ENCODE measurements around the gene CLINT1. TPM values are rescaled to one million over a fixed set of nuclear protein-coding genes. Genes with fewer than 3 reads are reported as not detected.

Gene CLINT1
- polyA plus RNA-seq, 2 of the 4 experiments (the other 2 are of a cell fraction): 89.7 to 185 TPM

- Histone ChIP-seq H3K4me1 (peaks cover 18% of the 10 kb centered on the region), H3K4me2 (no peak overlapping the region), H3K27ac (no peak overlapping the region), H3K9me3 (no peaks in the 10 kb centered on the region), H3K4me3 (no peak overlapping the region)
- 2% methylated on average over 1 of the region's 1 CpG for WGBS (ENCODE audit: missing lambda C conversion rate)
- POLR2A ChIA-PET: no interaction called here
- TF ChIP-seq SMC3 (IDR thresholded peaks at IDR 0.05) (peak; percentile 57), RARB (CRISPR knock-in tag; IDR thresholded peaks at IDR 0.05) (no peak), RAD21 (conservative IDR thresholded peaks at IDR 0.05 in 1 of 2, IDR thresholded peaks at IDR 0.05 in 1 of 2) (peak; percentile 63 to 82), CTCF (IDR thresholded peaks at IDR 0.05) (peak; percentile 71), JUNB (IDR thresholded peaks at IDR 0.05) (no peak)
- FAIRE-seq (no peak), ATAC-seq (no peak), DNase-seq (ENCODE audit: low read depth in 1 of 2, low spot score in 1 of 2) (peak in 1 of 2 experiments; percentile 18)
- CTCF ChIA-PET: interaction anchor here (0.9 to 2.8 kb wide), 15 partner anchors 9 to 1290 kb away, joined by 3 to 27 read pairs (median 4); no protein-coding TSS in a partner anchor
These were observed 42.1 kb downstream of the CLINT1 start for GRCh38 chr5:157816682-157817386.

GRCh38 chr5:157812086-157812485, 46.9 kb downstream of the CLINT1 start:
- no peak overlapping the region for H3K4me2 ChIP-seq
- H3K27ac ChIP-seq: no peak overlapping the region
- DNase-seq (ENCODE audit: low read depth in 1 of 2, low spot score in 1 of 2) (no peak), FAIRE-seq (no peak), ATAC-seq (no peak)
- H3K4me3 ChIP-seq: no peak overlapping the region
- no peaks in the 10 kb centered on the region for H3K9me3 ChIP-seq
- POLR2A ChIA-PET: interaction anchor here (0.6 kb wide), 1 partner anchor 47 kb away, joined by 3 read pairs; the partner anchor contains the start of gene CLINT1
- H3K4me1 ChIP-seq: no peaks in the 10 kb centered on the region
- TF ChIP-seq PHF8 (IDR thresholded peaks at IDR 0.05; ENCODE audit: borderline replicate concordance, low read depth) (no peak), RFX5 (IDR thresholded peaks at IDR 0.05) (no peak), NPAS2 (CRISPR knock-in tag; IDR thresholded peaks at IDR 0.05; ENCODE audit: borderline replicate concordance) (no peak), POLR2A (IDR thresholded peaks at IDR 0.05; ENCODE audit: low read length) (no peak), CTCF (IDR thresholded peaks at IDR 0.05) (no peak), JUN (IDR thresholded peaks at IDR 0.05) (no peak), RNF2 (IDR thresholded peaks at IDR 0.05; ENCODE audit: borderline replicate concordance, low read depth) (no peak), BCL3 (IDR thresholded peaks at IDR 0.05) (no peak), FOXS1 (CRISPR knock-in tag; IDR thresholded peaks at IDR 0.05) (no peak), POLR2AphosphoS2 (conservative IDR thresholded peaks at IDR 0.05; ENCODE audit: low read length) (no peak), EHMT2 (IDR thresholded peaks at IDR 0.05; ENCODE audit: low read depth) (no peak), HOXA7 (CRISPR knock-in tag; IDR thresholded peaks at IDR 0.05) (no peak), ZFP36 (IDR thresholded peaks at IDR 0.05; ENCODE audit: borderline replicate concordance, partially characterized antibody) (no peak), TFCP2L1 (CRISPR knock-in tag; IDR thresholded peaks at IDR 0.05) (no peak), ZSCAN20 (CRISPR knock-in tag; IDR thresholded peaks at IDR 0.05) (no peak), FOSB (CRISPR knock-in tag; IDR thresholded peaks at IDR 0.05) (no peak), CBX8 (IDR thresholded peaks at IDR 0.05) (no peak), FOSL2 (IDR thresholded peaks at IDR 0.05) (no peak), FOSL2 (CRISPR knock-in tag; IDR thresholded peaks at IDR 0.05) (no peak)
- TF ChIP-seq, protein P1, sequence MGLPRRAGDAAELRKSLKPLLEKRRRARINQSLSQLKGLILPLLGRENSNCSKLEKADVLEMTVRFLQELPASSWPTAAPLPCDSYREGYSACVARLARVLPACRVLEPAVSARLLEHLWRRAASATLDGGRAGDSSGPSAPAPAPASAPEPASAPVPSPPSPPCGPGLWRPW (IDR thresholded peaks at IDR 0.05): no peak
- CTCF ChIA-PET: interaction anchor here (0.6 to 3.6 kb wide), 6 partner anchors 8 to 263 kb away, joined by 3 to 25 read pairs (median 6); no protein-coding TSS in a partner anchor
- WGBS (ENCODE audit: missing lambda C conversion rate): 87% methylated on average over 2 of the region's 2 CpGs
